Naive thymus-derived CD8-positive, alpha-beta T cell (primary cell): ENCODE measurements around the gene SEMA3D. TPM values are rescaled to one million over a fixed set of nuclear protein-coding genes. Genes with fewer than 3 reads are reported as not detected.

Experiments
- ATAC-seq, 2 donors: fragments of 150-1000 bp; cut with Tn5 transposase in 1 of 2; sonication (Bioruptor Pico), chemical (Tn5 transposase) in 1 of 2; 1 replicate in 1 of 2; 2 replicates in 1 of 2; pipeline ENCODE4 v1.10.0; 2021; ENCODE audit warnings: mild to moderate bottlenecking in 2 of 2, moderate library complexity in 2 of 2
- POLR2A ChIA-PET: fragments of 350-600 bp; sonication (Branson Sonifier 250); formaldehyde crosslinking; loops from one replicate; lab custom pipeline; 2021; ENCODE audit warnings: antibody characterized with exemption; lab: Charles Lee
- DNase-seq, 10 donors: peaks; one replicate each; pipeline versions ENCODE4 v3.0.0 to v3.0.0-alpha.2; 2020 to 2022
- H3K27ac Mint-ChIP-seq, 10 donors: one replicate each; pipeline ENCODE4 v1.8.0; 2020 to 2022; ENCODE audit warnings: mild to moderate bottlenecking in 10 of 10, mixed read lengths in 10 of 10, moderate library complexity in 4 of 10, inconsistent platforms in 1 of 10
- H3K27me3 Mint-ChIP-seq, 5 donors: one replicate each; pipeline ENCODE4 v1.8.0; 2021 to 2022; ENCODE audit warnings: mixed read lengths in 5 of 5
- H3K36me3 Mint-ChIP-seq, 3 donors: one replicate each; pipeline ENCODE4 v1.8.0; 2020 to 2022; ENCODE audit warnings: mixed read lengths in 3 of 3, mild to moderate bottlenecking in 2 of 3, inconsistent platforms in 1 of 3
- H3K4me1 Mint-ChIP-seq, 4 donors: one replicate each; pipeline ENCODE4 v1.8.0; 2021 to 2022; ENCODE audit warnings: mixed read lengths in 4 of 4
- H3K4me3 Mint-ChIP-seq, 10 donors: one replicate each; pipeline ENCODE4 v1.8.0; 2020 to 2022; ENCODE audit warnings: mild to moderate bottlenecking in 10 of 10, mixed read lengths in 10 of 10, moderate library complexity in 6 of 10, inconsistent platforms in 1 of 10
- H3K9me3 Mint-ChIP-seq, 9 donors: one replicate each; pipeline ENCODE4 v1.8.0; 2020 to 2022; ENCODE audit warnings: mixed read lengths in 9 of 9, mild to moderate bottlenecking in 3 of 9, inconsistent platforms in 1 of 9, moderate library complexity in 1 of 9
- polyA plus RNA-seq, 3 donors: library from polyadenylated mRNA; unstranded; fragments of 300-500 nt; fragmentation: Illumina TruSeq; gene quantifications; one replicate each; pipeline ENCODE4 v1.2.3, GENCODE V29; 2021
- total RNA-seq, 8 experiments: library from RNA in 2 of 8; stranded (reverse) in 2 of 8; gene quantifications; one replicate each; pipeline ENCODE4 v1.2.3 and lab custom pipeline; 2021 to 2026

SEMA3D gene
- total and polyA plus RNA-seq, 5 experiments from 2014 or later = not detected

- H3K9me3 Mint-ChIP-seq = peaks cover 0 to 2% (median 0%) of the 10 kb centered on the region in 9 donors
- no peaks in the 10 kb centered on the region for H3K36me3 Mint-ChIP-seq
- no peak for DNase-seq
- ATAC-seq = no peak
- H3K4me1 Mint-ChIP-seq = no peaks in the 10 kb centered on the region
- no peaks in the 10 kb centered on the region for H3K27me3 Mint-ChIP-seq
- H3K27ac Mint-ChIP-seq = no peak overlapping the region
- POLR2A ChIA-PET = no interaction called here
- no peak overlapping the region for H3K4me3 Mint-ChIP-seq
Measured at GRCh38 chr7:85081846-85082245, 105.0 kb downstream of the SEMA3D start.

GRCh38 chr7:85081392-85081791, 105.5 kb downstream of the SEMA3D start:
- H3K4me3 Mint-ChIP-seq = no peak overlapping the region
- ATAC-seq (no peak), DNase-seq (no peak)
- no peaks in the 10 kb centered on the region for H3K27me3 Mint-ChIP-seq
- no peaks in the 10 kb centered on the region for H3K4me1 Mint-ChIP-seq
- no peak overlapping the region for H3K27ac Mint-ChIP-seq
- no peaks in the 10 kb centered on the region for H3K9me3 Mint-ChIP-seq
- no peaks in the 10 kb centered on the region for H3K36me3 Mint-ChIP-seq
- POLR2A ChIA-PET = no interaction called here

GRCh38 chr7:85079434-85079833, 107.4 kb downstream of the SEMA3D start:
- Mint-ChIP-seq H3K36me3 (no peaks in the 10 kb centered on the region), H3K27me3 (no peaks in the 10 kb centered on the region), H3K27ac (no peak overlapping the region), H3K4me3 (no peak overlapping the region), H3K9me3 (no peaks in the 10 kb centered on the region), H3K4me1 (no peaks in the 10 kb centered on the region)
- POLR2A ChIA-PET = no interaction called here
- DNase-seq (no peak), ATAC-seq (no peak)

- no peaks in the 10 kb centered on the region for H3K36me3 Mint-ChIP-seq
- no peak overlapping the region for H3K27ac Mint-ChIP-seq
- DNase-seq = no peak
- no peak for ATAC-seq
- POLR2A ChIA-PET = no interaction called here
- H3K9me3 Mint-ChIP-seq = no peaks in the 10 kb centered on the region
- no peak overlapping the region for H3K4me3 Mint-ChIP-seq
- H3K4me1 Mint-ChIP-seq = no peaks in the 10 kb centered on the region
- no peaks in the 10 kb centered on the region for H3K27me3 Mint-ChIP-seq
Measured at GRCh38 chr7:85078181-85078580, 108.7 kb downstream of the SEMA3D start.

- no peaks in the 10 kb centered on the region for H3K4me1 Mint-ChIP-seq
- H3K27me3 Mint-ChIP-seq = no peaks in the 10 kb centered on the region
- H3K27ac Mint-ChIP-seq = no peak overlapping the region
- no peaks in the 10 kb centered on the region for H3K9me3 Mint-ChIP-seq
- POLR2A ChIA-PET = no interaction called here
- H3K4me3 Mint-ChIP-seq = no peak overlapping the region
- no peaks in the 10 kb centered on the region for H3K36me3 Mint-ChIP-seq
- DNase-seq (no peak), ATAC-seq (no peak)
Measured at GRCh38 chr7:85075864-85076263, 111.0 kb downstream of the SEMA3D start.

GRCh38 chr7:85074992-85075391, 111.9 kb downstream of the SEMA3D start:
- H3K4me1 Mint-ChIP-seq = no peaks in the 10 kb centered on the region
- DNase-seq (no peak), ATAC-seq (no peak)
- POLR2A ChIA-PET = no interaction called here
- H3K36me3 Mint-ChIP-seq = no peaks in the 10 kb centered on the region
- H3K9me3 Mint-ChIP-seq = no peaks in the 10 kb centered on the region
- peaks cover 0 to 3% (median 0%) of the 10 kb centered on the region in 5 donors for H3K27me3 Mint-ChIP-seq
- no peak overlapping the region for H3K4me3 Mint-ChIP-seq
- no peak overlapping the region for H3K27ac Mint-ChIP-seq

- no peaks in the 10 kb centered on the region for H3K4me1 Mint-ChIP-seq
- no peak overlapping the region for H3K4me3 Mint-ChIP-seq
- DNase-seq (no peak), ATAC-seq (no peak)
- POLR2A ChIA-PET = no interaction called here
- no peaks in the 10 kb centered on the region for H3K9me3 Mint-ChIP-seq
- H3K36me3 Mint-ChIP-seq = no peaks in the 10 kb centered on the region
- H3K27ac Mint-ChIP-seq = no peak overlapping the region
- H3K27me3 Mint-ChIP-seq = peaks cover 0 to 3% (median 0%) of the 10 kb centered on the region in 5 donors
Measured at GRCh38 chr7:85074016-85074415, 112.8 kb downstream of the SEMA3D start.

GRCh38 chr7:85070967-85071628, 115.8 kb downstream of the SEMA3D start:
- no peaks in the 10 kb centered on the region for H3K9me3 Mint-ChIP-seq
- POLR2A ChIA-PET = no interaction called here
- no peak for ATAC-seq

GRCh38 chr7:85068799-85069198, 118.1 kb downstream of the SEMA3D start:
- ATAC-seq (no peak), DNase-seq (no peak)
- Mint-ChIP-seq H3K27me3 (peaks cover 0 to 3% (median 0%) of the 10 kb centered on the region in 5 donors), H3K27ac (no peak overlapping the region), H3K9me3 (no peaks in the 10 kb centered on the region), H3K4me1 (no peaks in the 10 kb centered on the region), H3K36me3 (no peaks in the 10 kb centered on the region), H3K4me3 (no peak overlapping the region)
- POLR2A ChIA-PET = no interaction called here

More at GRCh38 chr7:85070967-85071628, 115.8 kb downstream of the SEMA3D start:
- H3K36me3 Mint-ChIP-seq = no peaks in the 10 kb centered on the region
- H3K4me1 Mint-ChIP-seq = no peaks in the 10 kb centered on the region
- H3K4me3 Mint-ChIP-seq = no peak overlapping the region
- DNase-seq = no peak
- no peak overlapping the region for H3K27ac Mint-ChIP-seq
- H3K27me3 Mint-ChIP-seq = peaks cover 0 to 3% (median 0%) of the 10 kb centered on the region in 5 donors

GRCh38 chr7:85067371-85067770, 119.5 kb downstream of the SEMA3D start:
- no peak overlapping the region for H3K4me3 Mint-ChIP-seq
- DNase-seq (no peak), ATAC-seq (no peak)
- H3K36me3 Mint-ChIP-seq = no peaks in the 10 kb centered on the region
- H3K27me3 Mint-ChIP-seq = peaks cover 0 to 3% (median 0%) of the 10 kb centered on the region in 5 donors
- POLR2A ChIA-PET = no interaction called here
- H3K4me1 Mint-ChIP-seq = no peaks in the 10 kb centered on the region
- H3K9me3 Mint-ChIP-seq = peaks cover 0 to 2% (median 0%) of the 10 kb centered on the region in 9 donors
- H3K27ac Mint-ChIP-seq = no peak overlapping the region

- no peak overlapping the region for H3K27ac Mint-ChIP-seq
- H3K36me3 Mint-ChIP-seq = no peaks in the 10 kb centered on the region
- H3K4me1 Mint-ChIP-seq = no peaks in the 10 kb centered on the region
- peaks cover 0 to 7% (median 0%) of the 10 kb centered on the region in 5 donors for H3K27me3 Mint-ChIP-seq
- no peak overlapping the region for H3K4me3 Mint-ChIP-seq
- DNase-seq (no peak), ATAC-seq (no peak)
- H3K9me3 Mint-ChIP-seq = peaks cover 0 to 2% (median 0%) of the 10 kb centered on the region in 9 donors
- POLR2A ChIA-PET = no interaction called here
Measured at GRCh38 chr7:85065888-85066485, 120.9 kb downstream of the SEMA3D start.

GRCh38 chr7:85065306-85065705, 121.5 kb downstream of the SEMA3D start:
- no peak overlapping the region for H3K4me3 Mint-ChIP-seq
- ATAC-seq = no peak
- no peaks in the 10 kb centered on the region for H3K4me1 Mint-ChIP-seq
- peaks cover 0 to 2% (median 0%) of the 10 kb centered on the region in 9 donors for H3K9me3 Mint-ChIP-seq
- no peaks in the 10 kb centered on the region for H3K36me3 Mint-ChIP-seq
- no peak overlapping the region for H3K27ac Mint-ChIP-seq
- DNase-seq = no peak
- H3K27me3 Mint-ChIP-seq = peaks cover 0 to 7% (median 0%) of the 10 kb centered on the region in 5 donors
- POLR2A ChIA-PET = no interaction called here

GRCh38 chr7:85062651-85063050, 124.2 kb downstream of the SEMA3D start:
- H3K9me3 Mint-ChIP-seq = peaks cover 0 to 2% (median 0%) of the 10 kb centered on the region in 9 donors
- DNase-seq = no peak
- no peaks in the 10 kb centered on the region for H3K36me3 Mint-ChIP-seq
- no peak overlapping the region for H3K4me3 Mint-ChIP-seq
- no peak for ATAC-seq
- POLR2A ChIA-PET = no interaction called here
- H3K27ac Mint-ChIP-seq = no peak overlapping the region
- no peaks in the 10 kb centered on the region for H3K4me1 Mint-ChIP-seq
- peaks cover 0 to 7% (median 0%) of the 10 kb centered on the region in 5 donors for H3K27me3 Mint-ChIP-seq
